ENCODE data around the gene MAD1L1.

- TF ChIP-seq, protein P1, sequence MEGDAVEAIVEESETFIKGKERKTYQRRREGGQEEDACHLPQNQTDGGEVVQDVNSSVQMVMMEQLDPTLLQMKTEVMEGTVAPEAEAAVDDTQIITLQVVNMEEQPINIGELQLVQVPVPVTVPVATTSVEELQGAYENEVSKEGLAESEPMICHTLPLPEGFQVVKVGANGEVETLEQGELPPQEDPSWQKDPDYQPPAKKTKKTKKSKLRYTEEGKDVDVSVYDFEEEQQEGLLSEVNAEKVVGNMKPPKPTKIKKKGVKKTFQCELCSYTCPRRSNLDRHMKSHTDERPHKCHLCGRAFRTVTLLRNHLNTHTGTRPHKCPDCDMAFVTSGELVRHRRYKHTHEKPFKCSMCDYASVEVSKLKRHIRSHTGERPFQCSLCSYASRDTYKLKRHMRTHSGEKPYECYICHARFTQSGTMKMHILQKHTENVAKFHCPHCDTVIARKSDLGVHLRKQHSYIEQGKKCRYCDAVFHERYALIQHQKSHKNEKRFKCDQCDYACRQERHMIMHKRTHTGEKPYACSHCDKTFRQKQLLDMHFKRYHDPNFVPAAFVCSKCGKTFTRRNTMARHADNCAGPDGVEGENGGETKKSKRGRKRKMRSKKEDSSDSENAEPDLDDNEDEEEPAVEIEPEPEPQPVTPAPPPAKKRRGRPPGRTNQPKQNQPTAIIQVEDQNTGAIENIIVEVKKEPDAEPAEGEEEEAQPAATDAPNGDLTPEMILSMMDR (IDR thresholded peaks at IDR 0.05), result no peak
- TF ChIP-seq POLR2A (IDR thresholded peaks at IDR 0.05), result no peak
Measured at GRCh38 chr7:2196381-2197378, 36.1 kb downstream of the MAD1L1 start.
